ENCODE data around the gene DSTN. TPM values are rescaled to one million over a fixed set of nuclear protein-coding genes. Genes with fewer than 3 reads are reported as not detected.

Gene DSTN
- total and polyA plus RNA-seq, 9 of the 15 experiments (the other 6 are each of a cell fraction or from before 2014, with no cell fraction given) = 25.7 to 88.3 (median 61.0) TPM

- no peak for TF ChIP-seq NFATC3 (IDR thresholded peaks at IDR 0.05)
Observed at GRCh38 chr20:17587148-17587547, 17.3 kb downstream of the DSTN start (continued).

GRCh38 chr20:17587824-17588223, 17.9 kb downstream of the DSTN start:
- Histone ChIP-seq H3K9me3 (replicated peaks; ENCODE audit: control insufficient read depth, insufficient read depth, low read depth, low read length) (no peaks in the 10 kb centered on the region), H2AFZ (ENCODE audit: low read depth, low read length) (no peak overlapping the region), H3K79me2 (ENCODE audit: control insufficient read depth, insufficient read depth, low read length) (peaks cover 16% of the 10 kb centered on the region; the same call in 2 of the 3 replicates), H3K9me1 (ENCODE audit: control insufficient read depth, insufficient read depth, low read length) (no peaks in the 10 kb centered on the region), H3K9ac (ENCODE audit: insufficient read depth in 1 of 2, low read depth in 2 of 2, low read length in 2 of 2) (no peak overlapping the region), H3K27ac (ENCODE audit: extremely low read depth, low read depth, low read length) (no peak overlapping the region), H3K36me3 (ENCODE audit: control insufficient read depth, insufficient read depth, low read length) (no peaks in the 10 kb centered on the region), H3K4me2 (ENCODE audit: insufficient read depth, low read length) (no peak overlapping the region), H3K27me3 (ENCODE audit: control insufficient read depth in 2 of 2, insufficient read depth in 2 of 2, low read length in 2 of 2) (no peaks in the 10 kb centered on the region), H3K4me3 (no peak overlapping the region), H3K4me1 (replicated peaks in 1 of 2; ENCODE audit: control insufficient read depth in 2 of 2, insufficient read depth in 2 of 2, low read length in 2 of 2) (peaks cover 0 to 8% of the 10 kb centered on the region in 2 experiments; a peak in 3 of 5 replicates), H4K20me1 (replicated peaks; ENCODE audit: control insufficient read depth, insufficient read depth, low read length) (no peaks in the 10 kb centered on the region)
- ChIA-PET POLR2A (no interaction called here), CTCF (ENCODE audit: low intra/inter-chr PET ratio) (no interaction called here)
- intact Hi-C loops (cut with micrococcal nuclease) = no loop called here
- ATAC-seq = no peak
- TF ChIP-seq KDM5B (IDR thresholded peaks at IDR 0.05; ENCODE audit: insufficient replicate concordance, low read depth, low read length) = no peak
- no peak for TF ChIP-seq HES1 (IDR thresholded peaks at IDR 0.05; ENCODE audit: low read depth)
- TF ChIP-seq PML (IDR thresholded peaks at IDR 0.05; ENCODE audit: low read length) = no peak
- no peak for TF ChIP-seq MBD1 (CRISPR knock-in tag; IDR thresholded peaks at IDR 0.05)
- no peak for DNase-seq (ENCODE audit: extremely low read depth in 1 of 4, low spot score in 3 of 4)
- no peak for FAIRE-seq
- no TSS peak for BruUV-seq (replicated peaks)
- WGBS (ENCODE audit: insufficient coverage, low coverage, missing lambda C conversion rate) = 48% methylated on average over 2 of the region's 3 CpGs
- in situ Hi-C loops (cut with MboI) = no loop called here
